GM18520 (cell line): ENCODE measurements around the gene APP.
A peak's percentile ranks its signal among the peaks of the same experiment; 100 is the strongest.

Source experiments
- ATAC-seq: cut with Tn5 transposase; IDR thresholded peaks from one replicate; pipeline ENCODE4 v1.9.1; 2021; ENCODE audit not compliant: unreplicated experiment

The APP gene

GRCh38 chr21:25910809-25911208, 259.8 kb downstream of the APP start:
- no peak for ATAC-seq

GRCh38 chr21:25909341-25909740, 261.2 kb downstream of the APP start:
- ATAC-seq: no peak

GRCh38 chr21:25908495-25908894, 262.1 kb downstream of the APP start:
- ATAC-seq: no peak

DNA sequence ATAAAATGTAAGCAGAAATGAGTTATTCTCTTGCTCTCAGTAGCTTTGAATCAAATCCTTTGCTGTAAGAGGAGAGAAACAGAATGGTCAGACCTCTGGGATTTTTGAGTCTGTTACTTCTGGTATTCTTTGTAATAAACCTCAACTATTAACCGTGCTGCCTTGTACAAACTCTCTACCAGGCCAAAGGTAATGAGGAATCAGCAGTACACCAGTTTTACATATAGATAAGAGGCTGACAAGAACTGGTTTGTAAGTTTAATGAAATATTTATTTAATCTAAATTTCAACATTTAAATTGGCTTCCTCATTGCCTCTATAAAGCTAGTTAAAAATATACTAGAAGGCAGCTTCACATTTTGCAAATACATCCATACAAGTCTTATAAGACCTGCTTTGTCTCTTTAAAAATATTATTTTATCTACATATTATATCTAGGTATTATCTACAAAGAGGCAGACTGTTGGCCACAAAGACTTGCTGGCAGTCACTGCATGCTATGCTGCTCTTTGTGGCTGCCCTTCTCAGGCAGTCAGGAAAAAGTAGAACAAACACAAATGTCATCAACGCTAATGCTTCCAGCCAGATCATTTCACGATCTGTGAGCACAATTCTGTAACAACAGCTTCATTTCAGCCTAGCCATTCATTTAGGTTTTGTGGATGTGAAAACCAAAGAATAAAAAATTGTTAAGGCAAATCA, 262.8 kb downstream of the APP start:
- no peak for ATAC-seq

- no peak for ATAC-seq
Measured at GRCh38 chr21:25906587-25906986, 264.0 kb downstream of the APP start.

DNA sequence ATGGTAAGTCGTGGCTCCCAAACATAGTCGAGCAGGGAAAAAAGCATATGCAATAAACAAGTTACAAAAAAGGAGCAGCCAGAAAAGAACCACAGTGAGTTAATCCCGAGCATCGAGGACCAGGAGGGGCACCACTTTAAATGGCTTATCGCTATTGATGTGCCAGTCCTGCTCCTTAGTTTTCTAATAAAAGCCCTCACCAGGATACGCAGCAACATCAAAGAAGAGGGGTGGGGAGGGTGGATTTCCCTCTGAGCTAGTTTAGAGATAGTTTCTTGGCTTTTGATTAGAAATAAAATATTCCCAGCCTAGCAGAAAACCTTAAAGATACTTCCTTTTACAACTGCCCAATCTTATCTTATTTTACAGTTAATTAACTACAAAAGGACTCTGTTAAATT, 265.4 kb downstream of the APP start:
- no peak for ATAC-seq

DNA sequence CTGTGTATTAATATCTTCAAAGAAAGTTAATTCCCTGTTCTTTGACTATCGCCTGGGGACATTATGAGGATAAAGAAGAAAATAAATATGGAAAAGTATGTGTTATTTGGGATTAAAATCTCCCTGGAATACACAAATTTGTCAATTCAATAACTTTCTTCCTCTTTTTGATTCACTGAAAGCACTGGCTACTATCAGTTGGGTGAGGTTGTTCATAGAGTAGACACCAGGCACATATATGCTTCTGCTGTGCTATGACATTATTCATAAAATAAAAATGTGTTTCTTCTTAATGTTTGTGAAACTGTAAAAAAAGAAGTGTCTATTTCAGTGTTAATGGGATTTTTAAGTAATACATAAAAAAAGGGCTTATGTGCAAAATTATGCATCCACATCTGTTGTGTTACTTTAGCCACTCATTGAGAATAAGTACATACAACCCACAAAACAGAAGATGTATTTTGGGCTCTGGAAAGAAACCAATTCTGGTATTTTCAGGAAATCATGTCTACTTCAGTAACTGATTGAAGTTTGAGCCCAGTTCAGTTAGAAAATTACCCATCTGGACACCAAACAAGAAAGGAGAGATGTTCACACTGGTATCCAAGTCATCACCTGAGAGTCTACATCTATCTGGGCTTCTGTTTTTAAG, 266.4 kb downstream of the APP start:
- ATAC-seq: no peak

DNA sequence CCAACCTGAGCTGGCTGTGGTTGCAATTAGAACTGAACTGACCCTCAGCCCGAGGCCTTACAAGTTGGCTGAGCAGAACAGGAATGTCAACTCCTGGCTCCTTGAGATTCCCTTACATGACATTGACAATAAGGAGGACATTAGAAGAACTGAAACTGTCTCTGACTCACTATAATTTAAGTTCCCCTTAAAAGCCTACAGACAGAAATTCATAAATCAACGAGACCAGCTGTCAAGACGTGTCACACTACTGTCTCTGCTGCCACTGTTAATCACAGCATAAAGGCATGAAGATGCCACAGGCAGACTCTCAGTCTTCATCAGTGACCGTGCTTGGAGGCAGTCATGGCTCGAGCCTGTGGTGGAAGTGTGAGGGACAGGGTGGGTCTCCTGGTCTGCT, 267.0 kb downstream of the APP start:
- peak; percentile 91 for ATAC-seq

DNA sequence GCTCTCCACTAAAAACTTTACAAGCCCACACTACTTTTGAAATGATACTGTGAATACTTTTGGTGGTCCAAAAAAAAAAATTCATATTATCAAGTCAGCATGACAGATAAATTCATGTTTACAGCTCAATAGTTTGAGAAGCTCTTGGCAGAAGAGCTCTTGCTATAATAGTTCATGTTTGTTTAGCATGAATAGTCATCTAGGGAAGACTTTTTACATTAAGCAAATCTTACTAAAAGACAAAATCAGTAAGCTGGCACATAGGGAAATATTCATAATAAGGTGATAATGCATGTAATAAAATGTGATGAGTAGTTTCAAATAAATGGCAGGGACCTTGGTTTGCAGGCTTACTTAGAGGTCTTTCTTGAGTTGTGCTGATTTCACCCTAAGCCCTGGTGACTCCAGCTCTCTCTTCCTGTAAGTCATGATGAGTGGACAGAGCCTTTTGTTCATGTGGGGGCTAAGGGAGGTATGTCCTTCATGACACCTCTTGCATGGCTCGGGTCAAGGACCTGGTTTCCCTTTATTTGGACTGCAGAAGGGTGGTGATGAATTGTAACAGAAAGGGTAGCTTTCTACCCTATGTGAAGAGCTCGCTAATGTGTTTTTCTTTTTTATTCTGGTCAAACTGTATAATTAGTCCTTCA, 269.1 kb downstream of the APP start:
- ATAC-seq: no peak

- no peak for ATAC-seq
Measured at GRCh38 chr21:25898671-25899070, 271.9 kb downstream of the APP start.

DNA sequence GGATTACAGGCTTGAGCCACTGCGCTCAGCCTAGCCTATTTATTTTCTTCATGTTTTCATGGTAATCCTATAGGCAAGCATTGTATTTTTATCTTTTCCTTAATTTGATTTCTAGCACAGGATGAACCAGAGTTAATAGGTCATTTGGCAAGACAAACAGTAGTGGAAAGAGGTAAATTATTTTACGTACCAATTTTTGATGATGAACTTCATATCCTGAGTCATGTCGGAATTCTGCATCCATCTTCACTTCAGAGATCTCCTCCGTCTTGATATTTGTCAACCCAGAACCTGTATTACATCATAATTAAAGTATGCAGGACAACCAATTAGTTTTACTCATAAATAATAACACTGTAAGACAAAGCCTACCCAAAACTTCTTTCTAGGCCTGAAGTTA, 273.2 kb downstream of the APP start:
- ATAC-seq: no peak

GRCh38 chr21:25896501-25897056, 274.0 kb downstream of the APP start:
- no peak for ATAC-seq

DNA sequence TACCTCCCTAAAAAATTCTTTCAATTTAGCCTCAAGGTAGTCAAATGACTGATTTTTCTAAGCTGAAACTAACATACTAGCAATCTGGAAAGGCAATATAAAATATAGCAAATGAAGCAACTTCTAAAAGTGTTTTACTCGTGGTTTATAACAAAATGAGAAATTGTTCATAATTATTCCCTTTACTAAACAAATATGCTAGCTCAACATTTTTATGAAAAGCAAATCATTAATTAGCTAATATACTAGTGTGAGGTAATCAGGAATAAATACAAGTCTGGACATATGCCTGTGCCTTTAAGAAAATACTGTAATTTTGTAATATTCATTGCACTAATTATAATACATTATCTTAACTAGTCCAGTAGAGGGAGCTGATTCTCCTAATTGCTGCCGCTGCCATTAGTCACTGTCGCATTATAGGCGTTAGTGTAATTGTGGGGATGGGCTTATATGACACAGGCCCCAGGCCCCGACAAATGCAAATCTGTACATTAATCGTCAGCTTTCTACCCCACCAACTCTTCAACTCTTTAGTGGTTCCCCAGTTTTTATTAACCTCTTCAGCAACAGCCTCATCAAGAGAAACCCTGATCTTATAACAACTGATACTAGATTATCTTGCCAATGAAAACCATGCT, 274.9 kb downstream of the APP start:
- peak; percentile 87 for ATAC-seq

DNA sequence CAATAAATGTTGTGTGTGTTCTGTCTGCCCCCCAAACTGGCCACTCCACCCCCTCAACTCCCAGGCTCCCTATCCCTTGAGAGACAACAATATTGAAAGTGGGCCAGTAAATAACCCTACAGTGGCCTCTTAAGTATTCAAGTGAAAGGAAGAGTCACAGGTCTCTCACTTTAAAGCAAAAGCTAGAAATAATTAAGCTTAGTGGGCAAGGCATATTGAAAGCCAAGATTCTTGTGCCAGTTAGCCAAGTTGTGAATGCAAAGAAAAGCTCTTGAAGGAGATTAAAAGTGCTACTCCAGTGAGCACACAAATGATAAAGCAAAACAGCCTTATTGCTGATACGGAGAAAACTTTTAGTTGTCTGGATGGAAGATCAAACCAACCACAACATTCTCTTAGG, 277.4 kb downstream of the APP start:
- ATAC-seq: no peak

GRCh38 chr21:25891596-25891995, 279.0 kb downstream of the APP start:
- no peak for ATAC-seq

DNA sequence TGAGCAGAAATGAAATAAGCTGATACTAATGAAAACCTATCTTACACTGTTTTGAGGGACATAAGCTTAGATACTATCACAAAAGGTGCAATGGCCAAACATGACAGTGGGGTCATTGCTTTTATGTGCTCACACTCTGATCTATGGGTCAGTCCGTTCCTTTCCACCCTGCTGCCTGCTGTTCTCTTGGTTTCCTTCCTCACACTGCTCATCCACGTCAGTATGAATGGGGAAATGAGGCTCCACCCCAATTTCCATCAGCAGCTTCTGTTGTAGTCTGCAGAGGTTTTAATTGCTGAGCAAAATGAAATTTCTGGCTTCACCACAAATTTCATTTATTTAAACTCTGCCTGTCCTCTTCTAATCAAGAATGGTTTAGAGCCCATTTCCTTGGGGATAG, 280.6 kb downstream of the APP start:
- ATAC-seq: no peak

GRCh38 chr21:25888711-25889110, 281.9 kb downstream of the APP start:
- ATAC-seq: no peak

GRCh38 chr21:25887646-25888306, 282.8 kb downstream of the APP start:
- ATAC-seq: no peak

- no peak for ATAC-seq
Measured at GRCh38 chr21:25887166-25887565, 283.4 kb downstream of the APP start.

DNA sequence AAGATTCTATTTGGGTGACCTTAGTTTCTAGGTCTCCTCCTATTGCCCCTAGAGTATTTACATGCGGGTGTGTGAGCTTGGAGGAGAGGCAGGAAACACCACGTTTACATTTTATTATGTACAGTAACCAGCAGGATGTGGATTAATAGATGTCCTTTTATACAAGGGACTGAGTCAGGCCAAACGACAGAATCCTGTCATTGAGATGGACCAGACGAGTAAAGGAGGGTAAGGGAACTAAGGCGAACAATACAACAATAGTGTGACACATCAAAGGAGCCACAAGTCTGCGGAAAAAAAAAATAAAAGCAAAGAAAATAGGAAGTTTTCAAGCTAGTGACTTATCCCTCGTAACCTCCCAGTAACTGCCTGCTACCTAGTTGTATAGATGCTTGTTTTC, 284.7 kb downstream of the APP start:
- no peak for ATAC-seq

DNA sequence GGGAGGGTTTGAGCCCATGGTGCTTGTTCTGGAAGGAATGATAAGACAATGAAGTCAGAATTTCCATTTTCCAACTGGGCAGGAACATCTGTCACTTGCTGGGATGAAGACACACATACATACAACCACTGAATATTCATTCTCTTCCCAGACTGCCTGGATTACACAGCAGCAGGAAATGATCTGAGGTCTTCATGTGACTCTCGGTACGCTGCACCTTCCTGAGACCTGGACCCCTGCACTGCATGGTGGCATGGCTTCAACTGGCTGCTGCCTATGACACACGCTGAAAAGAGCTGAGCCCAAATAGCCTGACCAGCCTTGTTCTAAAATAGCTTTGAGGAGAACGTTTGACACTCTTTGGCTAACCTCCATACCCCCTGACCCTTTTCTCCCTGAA, 285.2 kb downstream of the APP start:
- ATAC-seq: no peak
